ENCODE data around the gene HIC2.
"Not testable (repeated sequence)": the region's sequence is repeated elsewhere in the genome, so short reads cannot be mapped to it uniquely, and the experiment has no call there.

DNA sequence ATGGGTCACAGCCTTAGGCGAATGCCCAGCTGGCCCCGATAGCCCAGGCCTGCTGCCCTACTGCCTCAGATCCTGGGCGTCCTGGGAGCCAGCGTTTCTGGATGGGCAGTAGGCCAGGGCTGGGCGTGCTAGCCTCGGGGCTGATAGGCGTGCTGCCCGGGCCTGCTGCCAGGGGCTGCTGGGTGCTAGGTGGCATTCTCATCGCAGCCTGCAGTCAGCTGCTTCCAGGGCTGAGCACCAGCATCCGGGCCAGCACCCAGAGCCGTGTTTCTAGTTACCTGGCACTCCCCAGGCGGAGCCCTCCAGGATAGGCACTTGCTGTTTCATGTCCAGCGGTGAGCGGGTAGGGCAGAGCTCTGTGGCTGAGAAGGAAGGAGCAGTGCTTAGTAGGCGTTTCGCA is 23.5 kb downstream of the HIC2 start:
- TF ChIP-seq, protein P1, sequence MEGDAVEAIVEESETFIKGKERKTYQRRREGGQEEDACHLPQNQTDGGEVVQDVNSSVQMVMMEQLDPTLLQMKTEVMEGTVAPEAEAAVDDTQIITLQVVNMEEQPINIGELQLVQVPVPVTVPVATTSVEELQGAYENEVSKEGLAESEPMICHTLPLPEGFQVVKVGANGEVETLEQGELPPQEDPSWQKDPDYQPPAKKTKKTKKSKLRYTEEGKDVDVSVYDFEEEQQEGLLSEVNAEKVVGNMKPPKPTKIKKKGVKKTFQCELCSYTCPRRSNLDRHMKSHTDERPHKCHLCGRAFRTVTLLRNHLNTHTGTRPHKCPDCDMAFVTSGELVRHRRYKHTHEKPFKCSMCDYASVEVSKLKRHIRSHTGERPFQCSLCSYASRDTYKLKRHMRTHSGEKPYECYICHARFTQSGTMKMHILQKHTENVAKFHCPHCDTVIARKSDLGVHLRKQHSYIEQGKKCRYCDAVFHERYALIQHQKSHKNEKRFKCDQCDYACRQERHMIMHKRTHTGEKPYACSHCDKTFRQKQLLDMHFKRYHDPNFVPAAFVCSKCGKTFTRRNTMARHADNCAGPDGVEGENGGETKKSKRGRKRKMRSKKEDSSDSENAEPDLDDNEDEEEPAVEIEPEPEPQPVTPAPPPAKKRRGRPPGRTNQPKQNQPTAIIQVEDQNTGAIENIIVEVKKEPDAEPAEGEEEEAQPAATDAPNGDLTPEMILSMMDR (CRISPR knock-in tag; IDR thresholded peaks at IDR 0.05), result not testable (repeated sequence)
- TF ChIP-seq MEF2D (CRISPR knock-in tag; IDR thresholded peaks at IDR 0.05); KLF13 (CRISPR knock-in tag; IDR thresholded peaks at IDR 0.05); RFX5 (IDR thresholded peaks at IDR 0.05; ENCODE audit: low read depth, low read length); POLR2AphosphoS5 (IDR thresholded peaks at IDR 0.05; ENCODE audit: low read depth, low read length); BHLHE40 (IDR thresholded peaks at IDR 0.05; ENCODE audit: low read length); ZFYVE20 (CRISPR knock-in tag; IDR thresholded peaks at IDR 0.05; ENCODE audit: borderline replicate concordance, low read depth); ZNF10 (CRISPR knock-in tag; IDR thresholded peaks at IDR 0.05; ENCODE audit: borderline replicate concordance, low read depth); ZNF883 (CRISPR knock-in tag; IDR thresholded peaks at IDR 0.05; ENCODE audit: not compliant biosample characterization); NR1H2 (CRISPR knock-in tag; IDR thresholded peaks at IDR 0.05; ENCODE audit: borderline replicate concordance, low read depth); EED (CRISPR knock-in tag; IDR thresholded peaks at IDR 0.05): not testable (repeated sequence)
- TF ChIP-seq, protein P2, sequence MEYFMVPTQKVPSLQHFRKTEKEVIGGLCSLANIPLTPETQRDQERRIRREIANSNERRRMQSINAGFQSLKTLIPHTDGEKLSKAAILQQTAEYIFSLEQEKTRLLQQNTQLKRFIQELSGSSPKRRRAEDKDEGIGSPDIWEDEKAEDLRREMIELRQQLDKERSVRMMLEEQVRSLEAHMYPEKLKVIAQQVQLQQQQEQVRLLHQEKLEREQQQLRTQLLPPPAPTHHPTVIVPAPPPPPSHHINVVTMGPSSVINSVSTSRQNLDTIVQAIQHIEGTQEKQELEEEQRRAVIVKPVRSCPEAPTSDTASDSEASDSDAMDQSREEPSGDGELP (IDR thresholded peaks at IDR 0.05; ENCODE audit: borderline replicate concordance, low read depth), result not testable (repeated sequence)

Data from HepG2 (cell line).